ENCODE measurements around the gene EFEMP1.
A peak's percentile ranks its signal among the peaks of the same experiment; 100 is the strongest.

EFEMP1 gene

DNA sequence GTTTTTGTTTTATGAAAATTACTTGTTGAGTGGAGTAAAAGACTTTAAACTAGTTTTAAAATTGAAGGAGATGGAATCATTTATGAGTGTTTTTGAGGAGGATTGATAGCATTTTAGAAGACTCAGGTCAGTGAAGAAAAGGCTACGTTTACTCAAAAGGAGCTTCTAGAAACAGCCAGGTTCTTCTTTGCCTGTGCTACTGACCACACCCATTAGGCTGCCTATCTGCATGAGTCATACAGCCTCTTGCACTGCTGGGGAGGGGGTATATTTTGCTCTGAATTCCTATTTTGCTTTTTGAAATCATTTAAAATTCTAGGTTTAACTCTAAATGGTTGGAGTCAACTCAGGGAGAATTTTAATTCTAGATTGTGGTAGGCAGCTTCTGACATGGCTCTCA lies 22.3 kb downstream of the EFEMP1 start:
- Histone ChIP-seq H3K36me3 (ENCODE audit: insufficient read depth, low read length) (no peaks in the 10 kb centered on the region), H3K9ac (ENCODE audit: insufficient read length) (no peak overlapping the region), H3K9me3 (ENCODE audit: low read depth, low read length) (no peaks in the 10 kb centered on the region), H3K4me3 (no peak overlapping the region), H3K27ac (no peak overlapping the region)
- TF ChIP-seq POLR2AphosphoS5 (IDR thresholded peaks at IDR 0.05; ENCODE audit: borderline replicate concordance, low read depth, low read length) = no peak
- TF ChIP-seq FOXP2 (optimal IDR thresholded peaks at IDR 0.05; ENCODE audit: control extremely low read depth, extremely low read length, insufficient read depth) = no peak
- no peak for TF ChIP-seq EZH2 (IDR thresholded peaks at IDR 0.05)
- DNase-seq (ENCODE audit: low read depth, low spot score) = no peak

DNA sequence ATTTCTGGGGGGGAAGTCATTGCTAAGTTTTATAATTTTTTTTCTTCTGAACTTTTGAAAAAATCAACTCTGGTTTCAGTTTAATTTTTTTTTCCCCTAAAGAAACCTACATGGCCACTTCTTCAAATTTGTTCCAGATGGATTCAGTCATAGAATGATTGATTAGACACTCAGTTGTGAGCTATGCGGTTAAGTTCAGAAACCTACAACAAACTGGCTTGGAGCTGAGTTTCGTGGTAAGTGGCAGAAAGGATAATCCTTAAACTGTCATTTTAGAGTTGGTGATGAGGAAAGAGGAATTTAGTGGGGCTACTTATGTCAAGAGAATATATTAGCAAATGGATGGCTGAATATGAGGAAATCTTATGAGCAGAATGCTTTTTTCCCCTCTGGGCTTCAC lies 23.7 kb downstream of the EFEMP1 start:
- no peaks in the 10 kb centered on the region for H3K9me3 ChIP-seq (ENCODE audit: low read depth, low read length)
- no peak for TF ChIP-seq EZH2 (IDR thresholded peaks at IDR 0.05)
- no peak for TF ChIP-seq POLR2AphosphoS5 (IDR thresholded peaks at IDR 0.05; ENCODE audit: borderline replicate concordance, low read depth, low read length)
- TF ChIP-seq FOXP2 (optimal IDR thresholded peaks at IDR 0.05; ENCODE audit: control extremely low read depth, extremely low read length, insufficient read depth) = no peak
- no peak for DNase-seq (ENCODE audit: low read depth, low spot score)

DNA sequence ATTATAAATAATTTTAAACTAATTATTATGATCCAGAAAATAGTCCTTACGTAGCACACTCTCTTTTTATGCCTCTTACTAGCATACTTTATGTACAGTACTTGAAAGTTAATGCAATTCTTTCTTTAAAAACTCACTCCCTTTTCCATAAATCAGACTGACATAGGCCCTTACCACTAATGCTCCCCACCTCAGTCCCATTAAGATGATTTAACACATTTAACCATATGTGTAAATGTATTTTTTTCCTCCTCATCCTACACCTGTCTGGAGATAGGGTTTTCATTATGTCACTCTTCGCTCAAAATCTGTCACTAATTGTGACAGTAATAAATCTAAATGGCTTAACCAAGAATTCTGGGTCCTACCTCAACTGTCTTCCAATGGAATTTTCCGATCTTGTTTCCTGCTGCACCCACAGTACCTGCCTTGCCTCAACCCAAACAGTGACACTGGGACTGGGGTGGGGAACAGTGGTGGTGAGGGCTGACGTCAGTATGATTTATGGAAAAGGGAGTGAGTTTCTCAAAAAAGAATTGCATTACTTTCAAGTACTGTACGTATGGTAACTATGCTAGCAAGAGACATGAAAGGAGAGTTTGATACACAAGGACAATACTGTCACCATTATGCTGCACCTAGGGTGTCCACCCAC lies 25.1 kb downstream of the EFEMP1 start:
- Histone ChIP-seq H3K36me3 (ENCODE audit: insufficient read depth, low read length) (no peaks in the 10 kb centered on the region), H3K9ac (ENCODE audit: insufficient read length) (no peak overlapping the region), H3K27ac (no peak overlapping the region), H3K4me3 (no peak overlapping the region), H3K9me3 (ENCODE audit: low read depth, low read length) (no peaks in the 10 kb centered on the region)
- no peak for DNase-seq (ENCODE audit: low read depth, low spot score)
- TF ChIP-seq EZH2 (IDR thresholded peaks at IDR 0.05) = no peak
- no peak for TF ChIP-seq POLR2AphosphoS5 (IDR thresholded peaks at IDR 0.05; ENCODE audit: borderline replicate concordance, low read depth, low read length)
- TF ChIP-seq FOXP2 (optimal IDR thresholded peaks at IDR 0.05; ENCODE audit: control extremely low read depth, extremely low read length, insufficient read depth) = no peak

More for the DNA sequence above, 23.7 kb downstream of the EFEMP1 start:
- no peak overlapping the region for H3K9ac ChIP-seq (ENCODE audit: insufficient read length)
- H3K27ac ChIP-seq = no peak overlapping the region
- H3K36me3 ChIP-seq (ENCODE audit: insufficient read depth, low read length) = no peaks in the 10 kb centered on the region
- 0 out of 2 replicates have a peak overlapping the region, but pooled peaks have one; percentile 17 for H3K4me3 ChIP-seq

GRCh38 chr2:55896633-55897032 lies 26.9 kb downstream of the EFEMP1 start:
- no peak overlapping the region for H3K9ac ChIP-seq (ENCODE audit: insufficient read length)
- TF ChIP-seq FOXP2 (optimal IDR thresholded peaks at IDR 0.05; ENCODE audit: control extremely low read depth, extremely low read length, insufficient read depth) (no peak), EZH2 (IDR thresholded peaks at IDR 0.05) (no peak), POLR2AphosphoS5 (IDR thresholded peaks at IDR 0.05; ENCODE audit: borderline replicate concordance, low read depth, low read length) (no peak)
- no peak overlapping the region for H3K4me3 ChIP-seq
- no peaks in the 10 kb centered on the region for H3K9me3 ChIP-seq (ENCODE audit: low read depth, low read length)
- DNase-seq (ENCODE audit: low read depth, low spot score) = no peak
- H3K36me3 ChIP-seq (ENCODE audit: insufficient read depth, low read length) = no peaks in the 10 kb centered on the region
- no peak overlapping the region for H3K27ac ChIP-seq

DNA sequence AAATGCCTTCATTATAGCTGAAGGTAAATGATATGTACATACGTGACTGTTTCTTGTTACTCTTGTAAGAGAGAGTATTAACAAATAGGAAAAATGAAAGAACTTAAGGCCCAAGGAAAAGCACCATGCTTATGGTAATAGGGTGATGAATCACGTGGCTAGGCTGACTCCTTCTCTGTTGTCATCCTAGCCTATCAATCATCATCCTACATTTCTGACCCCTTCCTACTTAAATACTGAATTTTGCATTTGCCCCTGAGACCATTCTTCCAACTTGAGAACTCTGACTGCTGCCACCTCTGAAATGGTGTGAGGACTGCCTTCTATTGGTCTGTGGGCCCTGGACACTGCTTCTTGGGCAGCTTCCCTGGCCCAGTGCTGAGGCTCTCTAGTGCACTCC lies 28.9 kb downstream of the EFEMP1 start:
- TF ChIP-seq EZH2 (IDR thresholded peaks at IDR 0.05) (no peak), FOXP2 (optimal IDR thresholded peaks at IDR 0.05; ENCODE audit: control extremely low read depth, extremely low read length, insufficient read depth) (no peak), POLR2AphosphoS5 (IDR thresholded peaks at IDR 0.05; ENCODE audit: borderline replicate concordance, low read depth, low read length) (no peak)
- H3K9ac ChIP-seq (ENCODE audit: insufficient read length) = no peak overlapping the region
- DNase-seq (ENCODE audit: low read depth, low spot score) = no peak

GRCh38 chr2:55891671-55892094 lies 31.9 kb downstream of the EFEMP1 start:
- Histone ChIP-seq H3K36me3 (ENCODE audit: insufficient read depth, low read length) (no peaks in the 10 kb centered on the region), H3K9me3 (ENCODE audit: low read depth, low read length) (no peaks in the 10 kb centered on the region), H3K27ac (peak overlapping the region; percentile 90), H3K4me3 (peak overlapping the region; percentile 68), H3K9ac (ENCODE audit: insufficient read length) (peak overlapping the region; percentile 46)
- no peak for TF ChIP-seq POLR2AphosphoS5 (IDR thresholded peaks at IDR 0.05; ENCODE audit: borderline replicate concordance, low read depth, low read length)
- no peak for TF ChIP-seq EZH2 (IDR thresholded peaks at IDR 0.05)
- no peak for TF ChIP-seq FOXP2 (optimal IDR thresholded peaks at IDR 0.05; ENCODE audit: control extremely low read depth, extremely low read length, insufficient read depth)
- peak; percentile 87 for DNase-seq (ENCODE audit: low read depth, low spot score)

More for the DNA sequence above, 28.9 kb downstream of the EFEMP1 start:
- H3K27ac ChIP-seq = no peak overlapping the region
- no peaks in the 10 kb centered on the region for H3K9me3 ChIP-seq (ENCODE audit: low read depth, low read length)
- no peak overlapping the region for H3K4me3 ChIP-seq
- H3K36me3 ChIP-seq (ENCODE audit: insufficient read depth, low read length) = no peaks in the 10 kb centered on the region

- no peak overlapping the region for H3K27ac ChIP-seq
Measured at GRCh38 chr2:55888936-55889335, 34.6 kb downstream of the EFEMP1 start.

GRCh38 chr2:55887901-55888624 lies 35.5 kb downstream of the EFEMP1 start:
- no peak overlapping the region for H3K27ac ChIP-seq
- no peak overlapping the region for H3K9ac ChIP-seq (ENCODE audit: insufficient read length)
- no peak for DNase-seq (ENCODE audit: low read depth, low spot score)

More at GRCh38 chr2:55888936-55889335, 34.6 kb downstream of the EFEMP1 start:
- H3K9ac ChIP-seq (ENCODE audit: insufficient read length) = no peak overlapping the region
- no peak for DNase-seq (ENCODE audit: low read depth, low spot score)
- H3K4me3 ChIP-seq = no peak overlapping the region
- TF ChIP-seq POLR2AphosphoS5 (IDR thresholded peaks at IDR 0.05; ENCODE audit: borderline replicate concordance, low read depth, low read length) (no peak), EZH2 (IDR thresholded peaks at IDR 0.05) (no peak), FOXP2 (optimal IDR thresholded peaks at IDR 0.05; ENCODE audit: control extremely low read depth, extremely low read length, insufficient read depth) (no peak)
- H3K36me3 ChIP-seq (ENCODE audit: insufficient read depth, low read length) = no peaks in the 10 kb centered on the region
- no peaks in the 10 kb centered on the region for H3K9me3 ChIP-seq (ENCODE audit: low read depth, low read length)

More at GRCh38 chr2:55887901-55888624, 35.5 kb downstream of the EFEMP1 start:
- no peaks in the 10 kb centered on the region for H3K36me3 ChIP-seq (ENCODE audit: insufficient read depth, low read length)
- TF ChIP-seq EZH2 (IDR thresholded peaks at IDR 0.05) (no peak), FOXP2 (optimal IDR thresholded peaks at IDR 0.05; ENCODE audit: control extremely low read depth, extremely low read length, insufficient read depth) (no peak), POLR2AphosphoS5 (IDR thresholded peaks at IDR 0.05; ENCODE audit: borderline replicate concordance, low read depth, low read length) (no peak)
- H3K9me3 ChIP-seq (ENCODE audit: low read depth, low read length) = no peaks in the 10 kb centered on the region
- H3K4me3 ChIP-seq = no peak overlapping the region
